Osteoblast (primary cell): ENCODE measurements around the gene WIPF2. TPM values are rescaled to one million over a fixed set of nuclear protein-coding genes. Genes with fewer than 3 reads are reported as not detected.

Source experiments
- DNase-seq: peaks from one replicate; pipeline ENCODE4 v3.0.0; 2011; ENCODE audit warnings: low spot score, mixed read lengths; ENCODE audit not compliant: insufficient read length; ENCODE audit errors: missing footprints
- H2AFZ ChIP-seq: 2 replicates; pipeline ENCODE4 v1.6.0; 2011; ENCODE audit warnings: mild to moderate bottlenecking, low read length
- H3K27ac ChIP-seq: 2 replicates; pipeline ENCODE4 v1.5.1; 2011; ENCODE audit warnings: mild to moderate bottlenecking, low read depth, low read length, moderate library complexity
- H3K27me3 ChIP-seq: 2 replicates; pipeline ENCODE4 v1.6.0; 2012; ENCODE audit warnings: mild to moderate bottlenecking, control low read depth, inconsistent platforms, low read length, moderate library complexity; ENCODE audit not compliant: insufficient read depth
- H3K36me3 ChIP-seq: 2 replicates; pipeline ENCODE4 v1.5.1; 2011; ENCODE audit warnings: mild to moderate bottlenecking, low read length, control low read depth, moderate library complexity; ENCODE audit not compliant: insufficient read depth
- H3K4me1 ChIP-seq: 2 replicates; pipeline ENCODE4 v1.5.1; 2011; ENCODE audit warnings: mild to moderate bottlenecking, low read length, control low read depth, moderate library complexity; ENCODE audit not compliant: insufficient read depth
- H3K4me2 ChIP-seq: 2 replicates; pipeline ENCODE4 v1.6.0; 2011; ENCODE audit warnings: mild to moderate bottlenecking, low read length; ENCODE audit not compliant: insufficient read depth
- H3K4me3 ChIP-seq: fragments of 200-600 bp; sonication (generic); 3 replicates; pipeline ENCODE4 v1.5.1; 2012; ENCODE audit warnings: mild to moderate bottlenecking, low read length, inconsistent platforms; ENCODE audit not compliant: insufficient read depth
- H3K79me2 ChIP-seq: 2 replicates; pipeline ENCODE4 v1.6.0; 2012; ENCODE audit warnings: mild to moderate bottlenecking, low read length, control low read depth, inconsistent platforms; ENCODE audit not compliant: insufficient read depth
- H3K9me3 ChIP-seq: 2 replicates; pipeline ENCODE4 v1.5.1; 2011; ENCODE audit warnings: low read depth, low read length, control low read depth
- H4K20me1 ChIP-seq: 2 replicates; pipeline ENCODE4 v1.6.0; 2012; ENCODE audit warnings: mild to moderate bottlenecking, low read length, control low read depth; ENCODE audit not compliant: insufficient read depth
- total RNA-seq: library from RNA; depleted of rRNA; stranded (reverse); fragments of >200 nt; gene quantifications from 2 replicates; pipeline ENCODE4 v1.2.3, GENCODE V29; 2012
- TF ChIP-seq, protein P1 (sequence below): IDR thresholded peaks from 2 replicates; pipeline ENCODE4 v1.5.1; 2011; ENCODE audit warnings: mild to moderate bottlenecking, low read depth, low read length, moderate library complexity; ENCODE audit errors: extremely low read depth

WIPF2 gene
- total RNA-seq, 1 donor, result 8.0 TPM

GRCh38 chr17:40264458-40265185, 45.5 kb downstream of the WIPF2 start:
- H3K79me2 ChIP-seq, result peaks cover 22% of the 10 kb centered on the region
- H3K4me2 ChIP-seq, result no peak overlapping the region
- no peak for DNase-seq
- no peaks in the 10 kb centered on the region for H3K27me3 ChIP-seq
- H3K4me1 ChIP-seq, result no peaks in the 10 kb centered on the region
- H3K36me3 ChIP-seq, result peaks cover 46% of the 10 kb centered on the region
- peaks cover 9% of the 10 kb centered on the region for H4K20me1 ChIP-seq
- TF ChIP-seq, protein P1, sequence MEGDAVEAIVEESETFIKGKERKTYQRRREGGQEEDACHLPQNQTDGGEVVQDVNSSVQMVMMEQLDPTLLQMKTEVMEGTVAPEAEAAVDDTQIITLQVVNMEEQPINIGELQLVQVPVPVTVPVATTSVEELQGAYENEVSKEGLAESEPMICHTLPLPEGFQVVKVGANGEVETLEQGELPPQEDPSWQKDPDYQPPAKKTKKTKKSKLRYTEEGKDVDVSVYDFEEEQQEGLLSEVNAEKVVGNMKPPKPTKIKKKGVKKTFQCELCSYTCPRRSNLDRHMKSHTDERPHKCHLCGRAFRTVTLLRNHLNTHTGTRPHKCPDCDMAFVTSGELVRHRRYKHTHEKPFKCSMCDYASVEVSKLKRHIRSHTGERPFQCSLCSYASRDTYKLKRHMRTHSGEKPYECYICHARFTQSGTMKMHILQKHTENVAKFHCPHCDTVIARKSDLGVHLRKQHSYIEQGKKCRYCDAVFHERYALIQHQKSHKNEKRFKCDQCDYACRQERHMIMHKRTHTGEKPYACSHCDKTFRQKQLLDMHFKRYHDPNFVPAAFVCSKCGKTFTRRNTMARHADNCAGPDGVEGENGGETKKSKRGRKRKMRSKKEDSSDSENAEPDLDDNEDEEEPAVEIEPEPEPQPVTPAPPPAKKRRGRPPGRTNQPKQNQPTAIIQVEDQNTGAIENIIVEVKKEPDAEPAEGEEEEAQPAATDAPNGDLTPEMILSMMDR, result no peak
- H3K9me3 ChIP-seq, result no peaks in the 10 kb centered on the region
- no peak overlapping the region for H3K27ac ChIP-seq
- H2AFZ ChIP-seq, result no peak overlapping the region
- no peak overlapping the region for H3K4me3 ChIP-seq

- Histone ChIP-seq H3K79me2 (peaks cover 21% of the 10 kb centered on the region), H3K27me3 (no peaks in the 10 kb centered on the region), H3K4me1 (no peaks in the 10 kb centered on the region), H3K27ac (no peak overlapping the region), H3K4me2 (no peak overlapping the region), H3K36me3 (peaks cover 43% of the 10 kb centered on the region), H4K20me1 (peaks cover 6% of the 10 kb centered on the region), H3K4me3 (no peak overlapping the region), H3K9me3 (no peaks in the 10 kb centered on the region), H2AFZ (no peak overlapping the region)
- TF ChIP-seq, protein P1, result no peak
- DNase-seq, result no peak
Measured at GRCh38 chr17:40265337-40265736, 46.2 kb downstream of the WIPF2 start.

DNA sequence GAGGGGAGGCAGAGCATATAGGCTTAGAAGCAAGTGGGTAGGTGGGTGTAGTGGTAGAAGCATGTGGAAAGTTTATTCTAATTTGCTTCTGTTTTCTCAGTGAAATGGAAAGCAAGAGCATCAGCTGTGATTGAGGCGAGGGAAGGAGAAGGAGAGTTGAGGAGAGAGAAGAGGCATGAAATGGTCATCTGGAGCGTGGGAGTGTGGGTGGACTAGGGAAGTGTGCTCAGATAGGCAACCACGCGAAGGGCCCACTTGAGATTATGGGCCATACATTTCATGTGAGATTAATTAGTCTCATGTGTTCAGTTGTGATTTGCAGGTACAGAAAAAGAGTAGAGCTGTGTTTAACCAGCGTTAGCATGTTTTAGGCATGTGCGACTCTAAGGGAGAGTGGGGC, 47.8 kb downstream of the WIPF2 start:
- H3K79me2 ChIP-seq, result peaks cover 25% of the 10 kb centered on the region
- no peaks in the 10 kb centered on the region for H3K4me1 ChIP-seq
- no peak overlapping the region for H3K4me2 ChIP-seq
- peaks cover 47% of the 10 kb centered on the region for H3K36me3 ChIP-seq
- TF ChIP-seq, protein P1, result no peak
- no peak for DNase-seq
- no peak overlapping the region for H3K4me3 ChIP-seq
- H2AFZ ChIP-seq, result no peak overlapping the region
- no peaks in the 10 kb centered on the region for H3K9me3 ChIP-seq
- H3K27me3 ChIP-seq, result no peaks in the 10 kb centered on the region
- H4K20me1 ChIP-seq, result peaks cover 6% of the 10 kb centered on the region
- H3K27ac ChIP-seq, result no peak overlapping the region

DNA sequence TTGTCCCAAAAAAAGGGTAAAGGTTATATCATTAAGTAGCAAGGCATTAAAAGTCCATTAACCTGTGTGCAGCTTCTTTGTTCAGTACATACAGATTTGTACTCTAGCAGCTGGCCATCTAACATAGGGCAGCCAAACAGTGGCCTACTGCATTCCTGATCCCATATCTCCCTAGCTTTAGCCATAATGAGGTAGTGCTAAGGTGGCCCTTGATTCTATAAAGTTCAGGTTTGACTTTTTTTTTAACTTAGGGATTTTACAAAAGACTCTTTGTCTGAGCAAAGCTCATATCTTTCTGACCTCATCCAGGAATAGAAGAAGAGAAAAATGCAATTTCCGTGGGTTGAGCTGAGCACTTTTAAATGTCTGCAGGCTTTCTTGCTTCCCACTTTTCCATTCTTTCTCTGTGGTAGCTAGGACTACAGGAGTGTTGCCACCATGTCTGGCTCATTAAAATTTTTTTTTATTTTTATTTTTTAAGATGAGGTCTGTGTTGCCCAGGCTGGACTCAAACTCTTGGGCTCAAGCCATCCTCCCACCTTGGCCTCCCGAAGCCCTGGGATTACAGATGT, 49.1 kb downstream of the WIPF2 start:
- H3K27ac ChIP-seq, result no peak overlapping the region
- no peak for DNase-seq
- H3K4me3 ChIP-seq, result no peak overlapping the region
- H4K20me1 ChIP-seq, result no peaks in the 10 kb centered on the region
- H3K9me3 ChIP-seq, result no peaks in the 10 kb centered on the region
- H3K4me1 ChIP-seq, result no peaks in the 10 kb centered on the region
- no peak overlapping the region for H3K4me2 ChIP-seq
- peaks cover 38% of the 10 kb centered on the region for H3K36me3 ChIP-seq
- H2AFZ ChIP-seq, result no peak overlapping the region
- TF ChIP-seq, protein P1, result no peak
- peaks cover 13% of the 10 kb centered on the region for H3K79me2 ChIP-seq
- no peaks in the 10 kb centered on the region for H3K27me3 ChIP-seq
